Calu3 (cell line): ENCODE measurements around the gene MAGI3. TPM values are rescaled to one million over a fixed set of nuclear protein-coding genes. Genes with fewer than 3 reads are reported as not detected.

Source experiments
- Bru-seq: library from RNA; stranded (reverse); fragments of 400-500 nt; gene quantifications from one replicate; lab custom pipeline; 2021; lab: Mats Ljungman, UMichigan
- BruChase-seq, 2 experiments: library from RNA; stranded (reverse); fragments of 400-500 nt; gene quantifications; one replicate each; lab custom pipeline; 2021; lab: Mats Ljungman, UMichigan
- BruUV-seq: library from RNA; stranded (reverse); fragments of 400-500 nt; replicated peaks from 2 replicates; lab custom pipeline; 2021; lab: Mats Ljungman, UMichigan
- CTCF ChIA-PET: fragments of 300-600 bp; sonication (Branson Sonifier 250); formaldehyde crosslinking; loops from one replicate; lab custom pipeline; 2022; ENCODE audit warnings: antibody characterized with exemption; lab: Charles Lee
- DNase-seq: peaks from one replicate; pipeline ENCODE4 v3.0.0; 2022
- H3K27ac Mint-ChIP-seq: one replicate; pipeline ENCODE4 v1.8.0; 2022; ENCODE audit warnings: mixed read lengths; ENCODE audit not compliant: unreplicated experiment
- H3K27me3 Mint-ChIP-seq: one replicate; pipeline ENCODE4 v1.8.0; 2022; ENCODE audit warnings: mixed read lengths; ENCODE audit not compliant: unreplicated experiment
- H3K36me3 Mint-ChIP-seq: one replicate; pipeline ENCODE4 v1.8.0; 2022; ENCODE audit warnings: mild to moderate bottlenecking, moderate library complexity, mixed read lengths; ENCODE audit not compliant: insufficient read depth, unreplicated experiment
- H3K4me1 Mint-ChIP-seq: one replicate; pipeline ENCODE4 v1.8.0; 2022; ENCODE audit warnings: mild to moderate bottlenecking, low read depth, mixed read lengths; ENCODE audit not compliant: unreplicated experiment
- H3K4me3 Mint-ChIP-seq: one replicate; pipeline ENCODE4 v1.8.0; 2022; ENCODE audit warnings: mild to moderate bottlenecking, low read depth, moderate library complexity, mixed read lengths; ENCODE audit not compliant: unreplicated experiment
- H3K9me3 Mint-ChIP-seq: one replicate; pipeline ENCODE4 v1.8.0; 2022; ENCODE audit warnings: low read depth, mixed read lengths; ENCODE audit not compliant: unreplicated experiment
- intact Hi-C: fragments of 100-400 bp; cut with micrococcal nuclease; formaldehyde crosslinking; loops from one replicate; pipeline ENCODE4 v1.10.0; 2022; ENCODE audit not compliant: unreplicated experiment
- long read RNA-seq: library from polyadenylated mRNA; stranded (forward); transcript quantifications from one replicate; pipeline ENCODE4 v2.0.0, GENCODE V29; 2022
- total RNA-seq: library from RNA; stranded (reverse); gene quantifications from 2 replicates; pipeline ENCODE4 v1.2.3, GENCODE V29; 2022
- TF ChIP-seq, protein P1 (sequence below): fragments of 200-600 bp; IDR thresholded peaks from one replicate; pipeline ENCODE4 v1.8.0; 2022; ENCODE audit warnings: antibody characterized with exemption; ENCODE audit not compliant: unreplicated experiment

Gene MAGI3
- total RNA-seq (13.4 and 14.2 TPM in 2 replicates), Bru-seq, nascent RNA (percentile 69 among the genes with signal in this experiment), BruChase-seq, experiment 1, labeled RNA remaining after a 6-hour chase (percentile 59 among the genes with signal in this experiment), BruChase-seq, experiment 2, labeled RNA remaining after a 2-hour chase (percentile 59 among the genes with signal in this experiment)
- long read RNA-seq, partial matches to known transcripts = 1 of 6 reads
- long read RNA-seq, other reads (novel, unspliced or antisense) = 4 of 6 reads

DNA sequence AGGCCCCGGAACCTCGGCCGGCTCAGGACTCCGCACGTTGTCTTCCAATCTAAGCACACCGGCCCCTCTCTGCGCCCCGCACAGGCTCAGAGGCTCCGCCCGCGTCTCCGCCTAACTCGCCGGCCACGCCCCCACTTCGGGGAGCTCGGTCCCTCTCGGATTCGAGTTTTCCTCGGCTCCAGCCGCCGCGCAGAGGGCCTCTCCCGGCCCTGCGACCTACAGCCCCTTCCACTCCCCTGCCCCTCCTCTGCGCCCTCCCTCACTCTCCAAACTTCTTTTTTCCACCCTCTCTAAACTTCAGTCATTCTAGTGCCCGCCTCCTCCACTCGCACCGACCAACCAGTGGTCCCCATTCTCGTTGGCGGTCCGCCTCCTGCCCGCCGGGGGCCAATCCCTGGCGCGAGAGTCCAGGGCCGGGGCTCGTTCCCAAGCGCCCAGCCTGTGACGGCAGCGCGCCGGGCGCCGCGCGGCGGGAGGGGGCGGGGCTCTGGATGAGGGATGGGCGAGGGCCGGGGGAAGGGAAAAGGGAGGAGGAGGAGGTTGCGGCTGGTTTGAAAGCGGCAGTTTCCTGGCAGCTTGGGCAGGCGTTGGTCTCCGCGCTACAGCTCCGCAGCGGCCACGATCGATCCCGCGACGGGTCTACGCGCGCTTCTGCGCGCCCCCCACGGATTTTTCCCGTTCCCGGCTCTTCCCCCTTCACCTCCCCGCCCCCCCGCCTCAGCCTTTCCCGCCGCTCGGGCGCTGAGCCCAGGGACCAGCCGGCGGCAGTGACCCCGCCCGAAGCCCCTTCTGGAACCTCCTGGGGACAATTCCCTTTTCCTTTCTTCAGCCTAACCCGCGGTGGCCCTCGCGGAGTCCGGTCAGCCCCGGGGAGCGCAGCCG is at the start of gene MAGI3:
Gene MAGI3 (plus strand): TSS at position 563 of the 882 bp plus-strand sequence. CDS start 519 bp downstream, outside the sequence.
- H3K27me3 Mint-ChIP-seq = no peaks in the 10 kb centered on the region
- CTCF ChIA-PET = interaction anchor here (0.7 to 2.2 kb wide), 5 partner anchors 63 to 248 kb away, joined by 3 to 6 read pairs (median 5); no protein-coding TSS in a partner anchor
- H3K9me3 Mint-ChIP-seq = no peaks in the 10 kb centered on the region
- peak; percentile 96 for DNase-seq
- peak within 1 kb of the TSS; percentile 88 for H3K4me3 Mint-ChIP-seq
- H3K4me1 Mint-ChIP-seq = peaks cover 17% of the 10 kb centered on the region
- H3K27ac Mint-ChIP-seq = peak within 1 kb of the TSS; percentile 93
- BruUV-seq = no TSS peak
- intact Hi-C loops = loop anchor here (2.0 to 5.0 kb wide), 3 partner anchors 69 to 287 kb away; no protein-coding TSS in a partner anchor
- TF ChIP-seq, protein P1, sequence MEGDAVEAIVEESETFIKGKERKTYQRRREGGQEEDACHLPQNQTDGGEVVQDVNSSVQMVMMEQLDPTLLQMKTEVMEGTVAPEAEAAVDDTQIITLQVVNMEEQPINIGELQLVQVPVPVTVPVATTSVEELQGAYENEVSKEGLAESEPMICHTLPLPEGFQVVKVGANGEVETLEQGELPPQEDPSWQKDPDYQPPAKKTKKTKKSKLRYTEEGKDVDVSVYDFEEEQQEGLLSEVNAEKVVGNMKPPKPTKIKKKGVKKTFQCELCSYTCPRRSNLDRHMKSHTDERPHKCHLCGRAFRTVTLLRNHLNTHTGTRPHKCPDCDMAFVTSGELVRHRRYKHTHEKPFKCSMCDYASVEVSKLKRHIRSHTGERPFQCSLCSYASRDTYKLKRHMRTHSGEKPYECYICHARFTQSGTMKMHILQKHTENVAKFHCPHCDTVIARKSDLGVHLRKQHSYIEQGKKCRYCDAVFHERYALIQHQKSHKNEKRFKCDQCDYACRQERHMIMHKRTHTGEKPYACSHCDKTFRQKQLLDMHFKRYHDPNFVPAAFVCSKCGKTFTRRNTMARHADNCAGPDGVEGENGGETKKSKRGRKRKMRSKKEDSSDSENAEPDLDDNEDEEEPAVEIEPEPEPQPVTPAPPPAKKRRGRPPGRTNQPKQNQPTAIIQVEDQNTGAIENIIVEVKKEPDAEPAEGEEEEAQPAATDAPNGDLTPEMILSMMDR = no peak
- peaks cover 41% of the 10 kb centered on the region for H3K36me3 Mint-ChIP-seq

DNA sequence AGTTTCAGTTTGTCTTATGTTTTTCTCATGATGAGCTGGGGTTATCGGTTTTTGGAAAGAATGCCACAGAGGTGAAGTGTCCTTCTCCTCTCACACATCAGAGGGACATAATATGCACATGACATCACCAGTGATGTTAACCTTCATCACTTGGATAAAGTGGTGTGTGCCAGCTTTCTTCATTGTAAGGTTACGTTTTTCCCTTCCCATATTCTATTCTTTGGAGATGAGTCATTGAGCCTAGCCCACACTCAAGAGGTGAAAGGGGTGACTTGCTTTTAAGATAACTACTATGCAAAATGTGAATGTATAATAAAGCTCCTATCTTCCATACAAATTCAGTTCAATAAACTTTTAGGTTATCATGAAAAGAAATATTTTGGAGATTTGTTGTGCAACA is 36.7 kb upstream of the MAGI3 start:
- TF ChIP-seq, protein P1 = no peak
- no peaks in the 10 kb centered on the region for H3K4me1 Mint-ChIP-seq
- H3K36me3 Mint-ChIP-seq = no peaks in the 10 kb centered on the region
- DNase-seq = no peak
- CTCF ChIA-PET = interaction anchor here (0.6 kb wide), 1 partner anchor 693 kb away, joined by 3 read pairs; no protein-coding TSS in a partner anchor
- intact Hi-C loops = no loop called here
- BruUV-seq = no TSS peak
- H3K27me3 Mint-ChIP-seq = no peaks in the 10 kb centered on the region
- no peak overlapping the region for H3K4me3 Mint-ChIP-seq
- no peaks in the 10 kb centered on the region for H3K9me3 Mint-ChIP-seq
- H3K27ac Mint-ChIP-seq = no peak overlapping the region

DNA sequence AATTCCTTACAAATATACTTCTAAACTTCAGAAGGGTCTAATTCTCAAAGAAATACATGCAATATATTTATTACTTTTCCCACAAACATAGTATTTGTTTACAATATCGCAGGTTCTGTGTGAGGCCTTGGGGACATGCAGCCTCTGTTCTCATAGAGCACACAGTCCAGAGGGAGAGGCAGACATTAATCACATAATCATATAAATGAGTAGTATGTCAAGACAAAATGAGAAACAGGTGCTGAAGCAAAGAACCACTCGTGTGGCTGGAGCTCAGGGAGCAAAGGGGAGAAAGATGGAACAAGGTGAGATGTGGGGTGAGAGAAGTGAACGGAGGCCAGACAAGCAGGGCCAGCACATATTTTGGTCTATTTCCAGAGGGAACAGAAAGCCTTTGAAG is 26.4 kb upstream of the MAGI3 start:
- Mint-ChIP-seq H3K4me3 (no peak overlapping the region), H3K27ac (no peak overlapping the region), H3K36me3 (no peaks in the 10 kb centered on the region), H3K27me3 (no peaks in the 10 kb centered on the region), H3K9me3 (no peaks in the 10 kb centered on the region), H3K4me1 (no peaks in the 10 kb centered on the region)
- intact Hi-C loops = no loop called here
- DNase-seq = no peak
- TF ChIP-seq, protein P1 = no peak
- CTCF ChIA-PET = no interaction called here
- BruUV-seq = no TSS peak

DNA sequence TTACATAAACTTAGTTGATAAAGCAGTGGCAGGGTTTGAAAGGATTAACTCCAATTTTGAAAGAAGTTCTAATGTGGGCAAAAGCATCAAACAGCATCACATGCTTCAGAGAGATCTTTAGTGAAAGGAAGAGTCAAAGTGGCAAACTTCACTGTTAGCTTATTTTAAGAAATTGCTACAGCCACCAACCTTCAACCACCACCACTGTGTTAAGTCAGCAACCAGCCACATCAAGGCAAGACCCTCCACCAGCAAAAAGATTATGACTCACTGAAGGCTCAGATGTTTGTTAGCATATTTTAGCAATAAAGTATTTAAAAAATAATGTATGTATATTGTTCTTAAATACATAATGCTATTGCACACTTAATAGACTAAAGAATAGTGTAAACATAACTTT is 21.3 kb upstream of the MAGI3 start:
- Mint-ChIP-seq H3K36me3 (no peaks in the 10 kb centered on the region), H3K9me3 (no peaks in the 10 kb centered on the region), H3K4me1 (no peaks in the 10 kb centered on the region), H3K27ac (no peak overlapping the region), H3K4me3 (no peak overlapping the region), H3K27me3 (no peaks in the 10 kb centered on the region)
- DNase-seq = no peak
- intact Hi-C loops = no loop called here
- no TSS peak for BruUV-seq
- CTCF ChIA-PET = no interaction called here
- TF ChIP-seq, protein P1 = no peak
